GM19099 (cell line): ENCODE results near the gene SCN4B.

Experiments used
- POLR2A ChIP-seq: IDR thresholded peaks from 3 replicates; pipeline ENCODE4 v1.6.1; 2011; ENCODE audit warnings: low read depth; ENCODE audit not compliant: insufficient read length; ENCODE audit errors: extremely low read depth

SCN4B gene

DNA sequence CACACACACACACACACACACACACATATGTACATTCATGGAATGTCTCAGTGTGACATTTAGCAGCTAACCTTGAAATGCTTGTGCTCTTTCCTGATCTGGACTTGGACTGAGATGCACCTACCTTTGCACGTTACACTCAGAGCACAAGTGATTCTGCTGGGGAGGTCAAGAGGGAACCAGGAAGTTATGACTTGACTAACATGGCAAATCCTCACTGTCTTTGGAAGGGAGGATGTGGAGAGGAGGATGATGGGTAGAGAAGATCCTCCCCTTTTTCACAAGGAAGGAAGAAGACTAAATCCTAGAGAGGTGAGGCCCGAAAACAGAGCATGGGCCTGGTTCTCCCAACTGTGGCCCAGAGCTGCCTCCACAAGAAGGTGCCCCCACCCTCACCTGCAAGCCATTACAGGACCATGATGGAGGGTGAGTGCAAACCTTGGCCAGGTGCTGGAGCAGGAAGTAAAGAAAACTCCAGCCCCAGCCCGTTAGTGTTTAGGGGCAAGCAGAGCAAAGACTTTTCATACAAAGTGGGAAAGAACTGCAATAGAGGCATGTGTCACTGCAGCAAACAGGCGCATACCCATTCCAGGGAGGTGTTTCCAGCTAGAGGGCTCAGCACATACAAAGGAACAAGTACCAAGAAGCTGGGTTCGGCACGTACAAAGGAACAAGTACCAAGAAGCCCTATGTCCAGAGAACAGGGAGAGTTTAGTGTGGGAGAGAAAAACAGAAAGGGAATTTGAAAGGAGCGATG is 26.4 kb downstream of the SCN4B start:
- peak; percentile 43 for TF ChIP-seq POLR2A

DNA sequence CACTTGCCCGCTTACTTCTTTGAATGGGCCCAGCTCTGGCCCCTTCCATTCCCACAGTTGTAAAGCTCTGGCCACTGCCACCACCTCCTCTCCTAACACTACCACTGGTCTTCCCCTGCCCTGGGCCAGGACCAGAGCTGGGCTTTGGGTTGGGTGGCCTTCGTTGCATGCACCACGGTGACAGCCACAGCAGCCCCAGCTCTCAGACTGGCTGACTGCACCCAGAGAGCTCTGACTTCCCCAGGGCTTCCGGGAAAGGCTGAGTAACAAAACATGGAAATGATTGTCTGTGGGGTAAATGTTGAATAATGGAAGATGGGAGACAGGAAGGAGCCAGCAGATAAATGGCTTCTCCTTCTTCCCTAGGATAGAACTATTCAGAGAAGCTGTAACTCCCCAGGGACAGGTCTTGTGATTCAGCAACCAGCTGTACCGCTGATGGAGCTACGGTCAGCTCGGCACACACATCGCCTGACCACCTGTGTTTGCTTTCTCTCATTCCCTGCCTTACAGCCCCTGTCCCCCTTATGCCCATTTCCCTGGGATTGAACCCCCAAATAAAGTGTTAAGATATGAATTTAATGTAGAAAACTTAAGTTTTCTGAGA is 27.6 kb downstream of the SCN4B start:
- no peak for TF ChIP-seq POLR2A

- no peak for TF ChIP-seq POLR2A
These were observed 31.8 kb downstream of the SCN4B start for GRCh38 chr11:118120793-118121192.

GRCh38 chr11:118117790-118118601 is 34.6 kb downstream of the SCN4B start:
- no peak for TF ChIP-seq POLR2A

- no peak for TF ChIP-seq POLR2A
These were observed 37.6 kb downstream of the SCN4B start for GRCh38 chr11:118115048-118115447.

- TF ChIP-seq POLR2A: no peak
These were observed 38.4 kb downstream of the SCN4B start for GRCh38 chr11:118114266-118114665.

DNA sequence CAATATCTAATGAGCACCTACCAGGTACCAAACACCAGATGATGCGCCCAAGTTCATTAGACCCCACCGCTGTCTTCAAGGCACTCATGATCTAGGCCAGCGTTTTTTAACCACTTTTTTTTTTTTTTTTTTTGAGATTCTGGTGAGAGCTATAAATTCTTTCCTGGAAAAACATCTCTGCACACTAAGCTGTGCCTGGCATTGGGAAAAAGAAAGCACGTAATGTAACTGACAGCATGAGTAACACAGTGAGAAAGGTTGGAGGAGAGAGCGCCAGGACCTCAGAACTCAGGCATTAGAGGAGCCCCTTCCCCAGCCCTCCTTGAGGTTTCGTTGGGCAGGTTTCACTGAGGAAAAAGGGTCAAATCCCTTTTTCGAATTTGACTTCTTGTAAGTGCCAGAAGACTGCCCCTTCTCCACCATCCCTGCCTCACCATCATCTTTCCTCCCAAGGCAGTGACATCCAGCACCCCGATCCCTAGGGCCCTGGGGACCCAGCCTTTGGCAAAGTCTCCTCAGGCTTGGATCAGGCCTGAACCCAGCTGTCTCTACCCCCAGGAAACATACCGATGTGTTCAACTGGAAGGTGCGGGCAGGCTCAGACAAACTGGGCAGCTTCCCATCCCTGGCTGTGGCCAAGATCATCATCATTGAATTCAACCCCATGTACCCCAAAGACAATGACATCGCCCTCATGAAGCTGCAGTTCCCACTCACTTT is 39.8 kb downstream of the SCN4B start:
- TF ChIP-seq POLR2A: no peak

- no peak for TF ChIP-seq POLR2A
These were observed 40.9 kb downstream of the SCN4B start for GRCh38 chr11:118111744-118112035.

GRCh38 chr11:118111019-118111743 is 41.4 kb downstream of the SCN4B start:
- no peak for TF ChIP-seq POLR2A

DNA sequence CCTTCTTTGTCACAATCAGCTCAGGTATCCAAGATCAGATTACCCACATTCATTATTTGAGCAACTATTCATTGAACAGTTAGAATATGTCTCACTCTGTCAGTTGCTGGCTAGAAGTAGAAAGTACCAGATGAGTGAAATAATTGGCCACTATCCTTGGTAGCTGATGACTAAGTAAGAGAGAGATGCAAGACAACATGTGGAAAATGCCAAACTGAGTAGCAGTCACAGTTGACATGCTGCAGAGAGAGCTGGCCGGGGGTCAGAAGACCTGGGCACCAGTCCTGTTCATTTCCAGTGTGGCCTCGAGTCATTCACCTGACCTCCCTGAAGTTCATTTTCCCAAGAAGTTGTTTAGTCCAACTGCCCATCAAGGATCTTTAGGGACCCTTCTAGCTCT is 43.4 kb downstream of the SCN4B start:
- TF ChIP-seq POLR2A: no peak

DNA sequence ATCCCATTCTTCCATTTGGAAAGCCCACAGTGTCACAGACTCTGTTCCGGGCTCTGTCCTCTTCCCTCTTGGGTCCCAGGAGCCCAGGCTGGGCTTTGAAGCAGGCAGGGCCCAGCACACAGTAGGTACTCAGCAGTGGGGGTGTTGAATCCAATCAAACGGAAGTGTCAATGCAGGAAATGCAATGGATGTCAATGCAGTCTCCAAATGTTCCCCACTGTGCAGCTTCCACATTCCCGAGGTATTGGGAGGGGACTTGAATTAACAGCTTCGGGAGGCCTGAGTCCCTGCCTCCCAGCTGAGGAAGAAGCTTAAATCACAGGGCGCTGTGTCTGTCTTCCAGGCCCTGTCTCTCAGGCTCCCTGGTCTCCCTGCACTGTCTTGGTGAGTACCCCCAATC is 44.1 kb downstream of the SCN4B start:
- TF ChIP-seq POLR2A: no peak

DNA sequence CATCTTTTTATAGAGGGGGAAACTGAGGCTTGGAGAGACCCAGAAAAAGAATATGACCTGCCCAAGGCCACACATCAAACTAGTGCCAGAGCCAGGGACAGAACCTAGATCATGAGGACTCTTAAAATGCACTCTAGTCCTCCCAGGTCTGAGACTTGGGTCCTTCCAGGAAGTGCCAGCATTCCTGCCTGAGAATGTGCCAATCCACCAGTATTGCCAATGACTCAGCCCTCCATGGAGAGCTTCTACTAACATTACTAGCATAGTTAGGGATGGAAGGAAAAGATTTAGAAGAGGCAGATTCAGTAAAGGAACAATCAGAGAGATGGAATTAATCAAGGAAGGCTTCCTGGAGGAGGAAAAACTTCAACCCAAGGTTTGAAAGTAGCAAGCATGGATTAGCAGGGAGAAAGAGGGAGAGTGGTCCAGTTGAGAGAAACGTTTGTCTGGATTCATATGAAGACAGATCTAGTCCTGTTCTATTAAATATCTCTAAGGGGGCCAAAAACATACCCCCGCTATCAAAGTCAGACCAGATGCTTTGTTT is 45.8 kb downstream of the SCN4B start:
- TF ChIP-seq POLR2A: no peak

DNA sequence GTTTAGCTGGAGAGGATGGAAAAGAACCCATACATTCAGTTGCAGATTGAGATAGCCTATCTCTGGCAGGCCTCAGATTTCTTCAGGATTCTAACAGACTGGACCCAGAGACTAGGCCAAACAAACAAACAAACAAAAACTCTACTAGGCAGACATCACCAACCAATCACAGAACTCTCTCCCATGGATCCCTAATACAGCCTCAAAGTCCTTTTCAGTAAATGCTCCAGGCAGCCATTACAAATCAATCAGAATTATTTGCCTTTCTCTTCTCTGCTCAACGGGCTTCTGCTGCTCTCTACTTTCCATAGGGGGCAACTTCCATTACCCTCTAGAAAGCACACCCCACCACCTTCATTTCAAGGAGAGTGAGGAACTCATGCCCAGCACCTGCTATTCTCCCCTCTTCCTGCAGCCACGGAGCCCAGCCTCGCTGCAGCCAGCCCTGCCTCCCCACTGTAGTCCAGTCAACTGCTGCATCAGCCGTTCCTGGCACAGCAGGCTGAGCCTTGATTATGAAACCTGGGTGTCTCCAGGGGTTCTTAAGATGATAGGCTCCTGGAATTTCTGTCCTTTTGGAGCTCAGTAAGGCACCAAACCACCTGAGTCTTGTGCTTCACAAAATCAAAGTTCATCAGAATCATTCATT is 46.8 kb downstream of the SCN4B start:
- TF ChIP-seq POLR2A: no peak

DNA sequence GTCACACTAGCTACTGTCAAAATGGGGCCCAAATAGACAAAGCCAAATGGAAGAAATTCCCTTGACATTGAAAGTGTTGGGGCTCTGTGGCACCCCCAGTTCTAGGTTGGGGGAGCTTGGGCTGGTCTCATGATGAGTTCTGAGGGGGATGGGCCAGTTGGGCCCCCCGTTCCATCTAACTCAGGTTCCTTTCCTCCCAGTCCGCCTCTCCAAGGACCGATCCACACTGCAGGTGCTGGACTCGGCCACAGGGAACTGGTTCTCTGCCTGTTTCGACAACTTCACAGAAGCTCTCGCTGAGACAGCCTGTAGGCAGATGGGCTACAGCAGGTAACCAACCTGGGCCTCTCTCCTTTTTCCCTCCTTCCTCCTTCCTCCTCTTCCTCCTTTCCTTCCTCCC is 48.1 kb downstream of the SCN4B start:
- no peak for TF ChIP-seq POLR2A
